Measurements from ENCODE around the gene SLX1A.
"Not testable (repeated sequence)": the region's sequence is repeated elsewhere in the genome, so short reads cannot be mapped to it uniquely, and the experiment has no call there.

Gene SLX1A

GRCh38 chr16:30193615-30194014, at the start of gene SLX1A, which contains the start of gene BOLA2B:
TSS of gene SLX1A (plus strand) at chr16:30193875. CDS start at chr16:30194085, 210 bp downstream.
TSS of gene BOLA2B (minus strand) at chr16:30193666. CDS start at chr16:30193595, 71 bp downstream.
- DNase-seq (ENCODE audit: low spot score): not testable (repeated sequence)

GRCh38 chr16:30144017-30144416, 49.7 kb upstream of the SLX1A start:
- DNase-seq (ENCODE audit: low spot score): no peak

- DNase-seq (ENCODE audit: low spot score): no peak
These were observed 48.8 kb upstream of the SLX1A start for GRCh38 chr16:30144917-30145316.

- DNase-seq (ENCODE audit: low spot score): no peak
These were observed 48.0 kb upstream of the SLX1A start for GRCh38 chr16:30145657-30146056.

- DNase-seq (ENCODE audit: low spot score): no peak
These were observed 45.7 kb upstream of the SLX1A start for GRCh38 chr16:30147843-30148510.

GRCh38 chr16:30149250-30149930, 44.3 kb upstream of the SLX1A start:
- no peak for DNase-seq (ENCODE audit: low spot score)

GRCh38 chr16:30151091-30151490, 42.6 kb upstream of the SLX1A start:
- no peak for DNase-seq (ENCODE audit: low spot score)

GRCh38 chr16:30152517-30152916, 41.2 kb upstream of the SLX1A start:
- no peak for DNase-seq (ENCODE audit: low spot score)

GRCh38 chr16:30155188-30155587, 38.5 kb upstream of the SLX1A start:
- DNase-seq (ENCODE audit: low spot score): no peak

GRCh38 chr16:30157214-30157613, 36.5 kb upstream of the SLX1A start:
- DNase-seq (ENCODE audit: low spot score): no peak

- no peak for DNase-seq (ENCODE audit: low spot score)
These were observed 30.1 kb upstream of the SLX1A start for GRCh38 chr16:30163538-30163937.

GRCh38 chr16:30166202-30166902, 27.3 kb upstream of the SLX1A start:
- DNase-seq (ENCODE audit: low spot score): no peak

- DNase-seq (ENCODE audit: low spot score): not testable (repeated sequence)
These were observed 24.9 kb upstream of the SLX1A start for GRCh38 chr16:30168746-30169145.

GRCh38 chr16:30169416-30169815, 24.3 kb upstream of the SLX1A start:
- not testable (repeated sequence) for DNase-seq (ENCODE audit: low spot score)

GRCh38 chr16:30170145-30170544, 23.5 kb upstream of the SLX1A start:
- not testable (repeated sequence) for DNase-seq (ENCODE audit: low spot score)

GRCh38 chr16:30173054-30173453, 20.6 kb upstream of the SLX1A start:
- DNase-seq (ENCODE audit: low spot score): no peak

GRCh38 chr16:30176876-30177275, 16.8 kb upstream of the SLX1A start:
- not testable (repeated sequence) for DNase-seq (ENCODE audit: low spot score)

GRCh38 chr16:30179195-30179594, 14.5 kb upstream of the SLX1A start:
- DNase-seq (ENCODE audit: low spot score): no peak

GRCh38 chr16:30179931-30180330, 13.7 kb upstream of the SLX1A start:
- no peak for DNase-seq (ENCODE audit: low spot score)

GRCh38 chr16:30180741-30181140, 12.9 kb upstream of the SLX1A start:
- no peak for DNase-seq (ENCODE audit: low spot score)

GRCh38 chr16:30183233-30184095, 10.2 kb upstream of the SLX1A start, which contains the start of gene CORO1A:
TSS of gene CORO1A (plus strand) at chr16:30183602. CDS start at chr16:30185210, 1,608 bp downstream.
- DNase-seq (ENCODE audit: low spot score): peak; percentile 88

Data from iPS-NIHi11 (cell line).